H1 (cell line): ENCODE data around the gene PDE3A. TPM values are rescaled to one million over a fixed set of nuclear protein-coding genes. Genes with fewer than 3 reads are reported as not detected.

Experiments
- CTCF ChIA-PET: fragments of 300-600 bp; sonication (Branson Sonifier 250); formaldehyde crosslinking; loops from one replicate; lab custom pipeline; 2021; ENCODE audit not compliant: partially characterized antibody; lab: Charles Lee
- POLR2A ChIA-PET: fragments of 300-600 bp; sonication (Branson Sonifier 250); formaldehyde crosslinking; loops from one replicate; lab custom pipeline; 2021; ENCODE audit warnings: inconsistent platforms; ENCODE audit not compliant: partially characterized antibody; lab: Charles Lee
- DNase-seq, 2 experiments: peaks; one replicate each; pipeline versions ENCODE4 v3.0.0 to v3.0.0-alpha.2; 2010 to 2022; ENCODE audit warnings: low spot score in 2 of 2, low read depth in 1 of 2, mixed read lengths in 1 of 2
- FAIRE-seq: peaks from 2 replicates; lab custom pipeline; 2011; peaks lifted over from hg19 to GRCh38; lab: Jason Lieb, UNC
- H2AFZ ChIP-seq: 2 replicates; pipeline ENCODE4 v1.8.1; 2012; ENCODE audit warnings: low read length, inconsistent platforms
- H2AK5ac ChIP-seq: 2 replicates; pipeline ENCODE4 v1.6.1; 2013; ENCODE audit warnings: low read depth, low read length
- H2BK120ac ChIP-seq: replicated peaks from 2 replicates; pipeline ENCODE3; 2013; ENCODE audit warnings: low read depth, low read length, inconsistent platforms
- H2BK12ac ChIP-seq: 2 replicates; pipeline ENCODE4 v1.6.1; 2013; ENCODE audit warnings: low read depth, low read length
- H2BK15ac ChIP-seq: 2 replicates; pipeline ENCODE4 v1.6.1; 2013; ENCODE audit warnings: low read length
- H2BK20ac ChIP-seq: 2 replicates; pipeline ENCODE4 v1.6.1; 2013; ENCODE audit warnings: low read length
- H2BK5ac ChIP-seq: 2 replicates; pipeline ENCODE4 v1.6.1; 2013; ENCODE audit warnings: low read depth, low read length
- H3K14ac ChIP-seq: 2 replicates; pipeline ENCODE4 v1.6.1; 2013; ENCODE audit warnings: inconsistent platforms; ENCODE audit not compliant: insufficient read length
- H3K18ac ChIP-seq: 2 replicates; pipeline ENCODE4 v1.6.1; 2013; ENCODE audit warnings: low read length; ENCODE audit errors: extremely low read depth
- H3K23ac ChIP-seq: 2 replicates; pipeline ENCODE4 v1.6.1; 2013; ENCODE audit warnings: inconsistent platforms; ENCODE audit not compliant: insufficient read length
- H3K23me2 ChIP-seq: 2 replicates; pipeline ENCODE4 v1.6.1; 2013; ENCODE audit warnings: low read depth, low read length
- H3K27ac ChIP-seq: 2 replicates; pipeline ENCODE4 v1.6.1; 2011; ENCODE audit warnings: low read depth, low read length, inconsistent platforms
- H3K27me3 ChIP-seq, 4 experiments: replicated peaks in 1 of 4; 1 replicate in 1 of 4; 2 replicates in 3 of 4; pipeline versions ENCODE4 v1.6.1 to v1.8.1; 2011 to 2013; ENCODE audit warnings: low read length in 3 of 4, mild to moderate bottlenecking in 3 of 4, inconsistent platforms in 2 of 4, mixed read lengths in 2 of 4, moderate library complexity in 1 of 4; ENCODE audit not compliant: control insufficient read depth in 3 of 4, insufficient read depth in 3 of 4; ENCODE audit errors: extremely low read depth in 1 of 4
- H3K36me3 ChIP-seq, 4 experiments: 2 replicates each; pipeline versions ENCODE4 v1.6.1 to v1.8.1; 2011 to 2013; ENCODE audit warnings: mild to moderate bottlenecking in 4 of 4, low read length in 3 of 4, moderate library complexity in 2 of 4, control low read depth in 1 of 4, inconsistent platforms in 1 of 4; ENCODE audit not compliant: insufficient read depth in 4 of 4, control insufficient read depth in 2 of 4
- H3K4ac ChIP-seq: replicated peaks from 2 replicates; pipeline ENCODE3; 2013; ENCODE audit warnings: low read length, low read depth, mixed read lengths, inconsistent platforms; ENCODE audit not compliant: insufficient read length
- H3K4me1 ChIP-seq, 4 experiments: replicated peaks in 1 of 4; 1 replicate in 1 of 4; 2 replicates in 3 of 4; pipeline versions ENCODE4 v1.6.1 to v1.8.1; 2011 to 2013; ENCODE audit warnings: low read length in 3 of 4, inconsistent platforms in 2 of 4, mixed read lengths in 1 of 4; ENCODE audit not compliant: insufficient read depth in 4 of 4, control insufficient read depth in 3 of 4
- H3K4me2 ChIP-seq, 2 experiments: 2 replicates each; pipeline versions ENCODE4 v1.6.1 to v1.8.1; 2011 to 2013; ENCODE audit warnings: low read depth in 2 of 2, low read length in 2 of 2, control low read depth in 1 of 2, inconsistent platforms in 1 of 2, mild to moderate bottlenecking in 1 of 2; ENCODE audit not compliant: insufficient read depth in 1 of 2
- H3K4me3 ChIP-seq, 4 experiments: fragments of 200-600, 300-600 bp in 1 of 4; sonication (generic), shearing (Covaris generic), sonication (Bioruptor Twin) in 1 of 4; 2 replicates each; pipeline versions ENCODE4 v1.5.1 to v1.8.1; 2011 to 2016; ENCODE audit warnings: low read length in 4 of 4, low read depth in 3 of 4, control low read depth in 2 of 4, inconsistent platforms in 2 of 4, mild to moderate bottlenecking in 2 of 4, mixed read lengths in 1 of 4, moderate library complexity in 1 of 4; ENCODE audit not compliant: insufficient read depth in 2 of 4; ENCODE audit errors: extremely low read depth in 1 of 4
- H3K56ac ChIP-seq: replicated peaks from 2 replicates; pipeline ENCODE3; 2013; ENCODE audit warnings: low read depth, mild to moderate bottlenecking, mixed read lengths, low read length, inconsistent platforms; ENCODE audit not compliant: insufficient read length
- H3K79me1 ChIP-seq: 2 replicates; pipeline ENCODE4 v1.6.1; 2013; ENCODE audit warnings: low read depth, low read length, control low read depth
- H3K79me2 ChIP-seq, 2 experiments: 2 replicates each; pipeline versions ENCODE4 v1.6.1 to v1.8.1; 2012 to 2013; ENCODE audit warnings: low read length in 2 of 2, mild to moderate bottlenecking in 2 of 2, inconsistent platforms in 1 of 2; ENCODE audit not compliant: insufficient read depth in 2 of 2, control insufficient read depth in 1 of 2
- H3K9ac ChIP-seq, 4 experiments: replicated peaks in 1 of 4; 1 replicate in 1 of 4; 2 replicates in 3 of 4; pipeline versions ENCODE4 v1.6.1 to v1.8.1; 2011 to 2013; ENCODE audit warnings: low read depth in 3 of 4, low read length in 3 of 4, control low read depth in 2 of 4, mild to moderate bottlenecking in 2 of 4, moderate library complexity in 2 of 4, inconsistent platforms in 1 of 4; ENCODE audit errors: extremely low read depth in 1 of 4
- H3K9me3 ChIP-seq, 2 experiments: 2 replicates each; pipeline versions ENCODE4 v1.6.1 to v1.8.1; 2012 to 2013; ENCODE audit warnings: mild to moderate bottlenecking in 2 of 2, moderate library complexity in 2 of 2, control low read depth in 1 of 2, inconsistent platforms in 1 of 2, low read depth in 1 of 2, low read length in 1 of 2, mixed read lengths in 1 of 2; ENCODE audit not compliant: insufficient read depth in 2 of 2
- H4K20me1 ChIP-seq, 2 experiments: replicated peaks in 1 of 2; 2 replicates each; pipeline versions ENCODE3 to v1.8.1; 2011 to 2013; ENCODE audit warnings: inconsistent platforms in 2 of 2, low read length in 2 of 2, mild to moderate bottlenecking in 1 of 2; ENCODE audit not compliant: insufficient read depth in 2 of 2, control insufficient read depth in 1 of 2
- H4K5ac ChIP-seq: 2 replicates; pipeline ENCODE4 v1.6.1; 2013; ENCODE audit warnings: low read length, low read depth, mixed read lengths, inconsistent platforms; ENCODE audit not compliant: insufficient read length
- H4K8ac ChIP-seq: 2 replicates; pipeline ENCODE4 v1.8.0; 2013; ENCODE audit warnings: mild to moderate bottlenecking, moderate library complexity, low read length, inconsistent platforms; ENCODE audit not compliant: insufficient read depth; ENCODE audit errors: extremely low read depth
- H4K91ac ChIP-seq: replicated peaks from 2 replicates; pipeline ENCODE3; 2013; ENCODE audit warnings: low read length, mixed read lengths, inconsistent platforms; ENCODE audit not compliant: insufficient read length
- ATF2 ChIP-seq: IDR thresholded peaks from 2 replicates; pipeline ENCODE4 v1.6.1; 2012; ENCODE audit warnings: low read length, inconsistent platforms
- EGR1 ChIP-seq: IDR thresholded peaks from 2 replicates; pipeline ENCODE4 v1.6.1; 2011; ENCODE audit warnings: low read depth, low read length, borderline replicate concordance
- NRF1 ChIP-seq: IDR thresholded peaks from 2 replicates; pipeline ENCODE4 v1.6.1; 2011; ENCODE audit warnings: mild to moderate bottlenecking, low read depth, low read length, improper control_type of control experiment
- POLR2A ChIP-seq, 2 experiments: IDR thresholded peaks; 1 replicate in 1 of 2; 2 replicates in 1 of 2; pipeline ENCODE4 v1.6.1; 2011; ENCODE audit warnings: low read depth in 2 of 2, low read length in 2 of 2, mild to moderate bottlenecking in 2 of 2; ENCODE audit errors: control extremely low read depth in 1 of 2
- TBP ChIP-seq: IDR thresholded peaks from 2 replicates; pipeline ENCODE4 v1.6.1; 2011; ENCODE audit warnings: low read depth, low read length, improper control_type of control experiment
- ZNF274 ChIP-seq: IDR thresholded peaks from 2 replicates; pipeline ENCODE4 v1.7.0; 2012; ENCODE audit warnings: low read length, borderline replicate concordance; ENCODE audit errors: extremely low read depth
- WGBS, 2 experiments: shearing (Covaris generic) in 1 of 2; methylation state at CpG; one replicate each; pipeline versions ENCODE4 v1.1.6 to v1.1.7; 2013 to 2015; ENCODE audit warnings: low lambda C conversion rate in 2 of 2, mixed read lengths in 2 of 2, inconsistent platforms in 1 of 2, low coverage in 1 of 2, missing lambda C conversion rate in 1 of 2; ENCODE audit not compliant: insufficient replicate concordance in 2 of 2, insufficient coverage in 1 of 2, insufficient read length in 1 of 2; ENCODE audit errors: extremely low coverage in 1 of 2, missing lambda C conversion rate in 1 of 2; 5-methylcytosine and 5-hydroxymethylcytosine counted together
- polyA plus RNA-seq, 7 experiments: library from polyadenylated mRNA; depleted of rRNA in 3 of 7; stranded (reverse) in 5 of 7; unstranded in 2 of 7; fragments of >200 nt in 5 of 7; fragments of 200-250 nt in 2 of 7; gene quantifications; 1 replicate in 5 of 7; 2 replicates in 1 of 7; 4 replicates in 1 of 7; pipeline versions ENCODE4 v1.2.1 to v1.2.3, GENCODE V29; 2011 to 2013; ENCODE audit warnings: missing spikeins in 2 of 7, mixed read lengths in 2 of 7
- total RNA-seq: library from RNA; stranded (reverse); fragmentation: NEBNext Ultra II Directional; extraction: Animal tissue kit (Norgen Biotek cat#: 25700); gene quantifications from 2 replicates; pipeline ENCODE4 v1.2.1, GENCODE V29; 2021
- TF ChIP-seq, protein P1 (sequence below), 3 experiments: IDR thresholded peaks; 1 replicate in 2 of 3; 2 replicates in 1 of 3; pipeline versions ENCODE4 v1.5.1 to v1.6.1; 2011; ENCODE audit warnings: low read length in 3 of 3, mild to moderate bottlenecking in 3 of 3, inconsistent platforms in 2 of 3, low read depth in 1 of 3, moderate library complexity in 1 of 3; ENCODE audit not compliant: insufficient read depth in 1 of 3; ENCODE audit errors: control extremely low read depth in 1 of 3

Gene PDE3A
- total and polyA plus RNA-seq, 2 of the 8 experiments (the other 6 are each of a cell fraction or from before 2014, with no cell fraction given): 1.4 to 3.4 TPM

GRCh38 chr12:20374795-20375194 lies 6.5 kb downstream of the PDE3A start:
- Histone ChIP-seq H3K4me2 (no peak overlapping the region), H4K20me1 (no peaks in the 10 kb centered on the region), H2BK120ac (no peak overlapping the region), H3K4me3 (no peak overlapping the region), H3K27ac (no peak overlapping the region), H2AFZ (no peak overlapping the region), H3K23ac (no peak overlapping the region), H4K8ac (no peak overlapping the region), H3K27me3 (no peaks in the 10 kb centered on the region), H3K9ac (no peak overlapping the region), H3K9me3 (no peaks in the 10 kb centered on the region), H3K4ac (no peak overlapping the region), H4K91ac (no peak overlapping the region), H2BK15ac (no peak overlapping the region), H3K18ac (no peak overlapping the region), H2BK12ac (no peak overlapping the region), H2AK5ac (no peak overlapping the region), H3K56ac (no peak overlapping the region), H3K79me2 (no peaks in the 10 kb centered on the region), H4K5ac (no peak overlapping the region), H3K79me1 (no peaks in the 10 kb centered on the region), H3K23me2 (peaks cover 3% of the 10 kb centered on the region; the same call in 1 of the 2 replicates), H3K14ac (no peak overlapping the region), H2BK20ac (no peak overlapping the region), H3K4me1 (peaks cover 0 to 4% (median 1%) of the 10 kb centered on the region in 4 experiments; a peak in 1 of 7 replicates), H3K36me3 (no peaks in the 10 kb centered on the region), H2BK5ac (no peak overlapping the region)
- WGBS, 2 experiments: 84 to 100% methylated on average over 1 to 3 of the region's 3 CpGs
- no peak for FAIRE-seq
- DNase-seq: no peak
- ChIA-PET CTCF (no interaction called here), POLR2A (no interaction called here)
- no peak for TF ChIP-seq ATF2
- TF ChIP-seq, protein P1, sequence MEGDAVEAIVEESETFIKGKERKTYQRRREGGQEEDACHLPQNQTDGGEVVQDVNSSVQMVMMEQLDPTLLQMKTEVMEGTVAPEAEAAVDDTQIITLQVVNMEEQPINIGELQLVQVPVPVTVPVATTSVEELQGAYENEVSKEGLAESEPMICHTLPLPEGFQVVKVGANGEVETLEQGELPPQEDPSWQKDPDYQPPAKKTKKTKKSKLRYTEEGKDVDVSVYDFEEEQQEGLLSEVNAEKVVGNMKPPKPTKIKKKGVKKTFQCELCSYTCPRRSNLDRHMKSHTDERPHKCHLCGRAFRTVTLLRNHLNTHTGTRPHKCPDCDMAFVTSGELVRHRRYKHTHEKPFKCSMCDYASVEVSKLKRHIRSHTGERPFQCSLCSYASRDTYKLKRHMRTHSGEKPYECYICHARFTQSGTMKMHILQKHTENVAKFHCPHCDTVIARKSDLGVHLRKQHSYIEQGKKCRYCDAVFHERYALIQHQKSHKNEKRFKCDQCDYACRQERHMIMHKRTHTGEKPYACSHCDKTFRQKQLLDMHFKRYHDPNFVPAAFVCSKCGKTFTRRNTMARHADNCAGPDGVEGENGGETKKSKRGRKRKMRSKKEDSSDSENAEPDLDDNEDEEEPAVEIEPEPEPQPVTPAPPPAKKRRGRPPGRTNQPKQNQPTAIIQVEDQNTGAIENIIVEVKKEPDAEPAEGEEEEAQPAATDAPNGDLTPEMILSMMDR (IDR thresholded peaks at IDR 0.05; ENCODE audit: control extremely low read depth in 1 of 3, insufficient read depth in 1 of 3, low read depth in 1 of 3, low read length in 3 of 3): no peak
- no peak for TF ChIP-seq POLR2A (IDR thresholded peaks at IDR 0.05; ENCODE audit: control extremely low read depth in 1 of 2, low read depth in 2 of 2, low read length in 2 of 2)
- TF ChIP-seq NRF1: no peak
- no peak for TF ChIP-seq EGR1
- no peak for TF ChIP-seq ZNF274
- no peak for TF ChIP-seq TBP
